K562 (cell line): ENCODE data around the gene HYPK. TPM values are rescaled to one million over a fixed set of nuclear protein-coding genes. Genes with fewer than 3 reads are reported as not detected.

ENCODE experiments used
- ATAC-seq: fragments of 200-7000 bp; cut with Tn5 transposase; 3 replicates; pipeline ENCODE4 v1.9.1; 2020; ENCODE audit warnings: moderate library complexity
- BruUV-seq: library from RNA; stranded (reverse); fragments of 400-500 nt; replicated peaks from 2 replicates; lab custom pipeline; 2021; lab: Mats Ljungman, UMichigan
- CTCF ChIA-PET: fragments of 300-600 bp; formaldehyde crosslinking; extraction: SDS; loops from one replicate; lab custom pipeline; 2021; ENCODE audit warnings: low intra/inter-chr PET ratio; lab: Yijun Ruan, JAX
- POLR2A ChIA-PET: fragments of 300-600, 350-650 bp; sonication (Branson Sonifier 250); formaldehyde crosslinking; extraction: SDS; loops from one replicate; lab custom pipeline; 2021; ENCODE audit warnings: antibody characterized with exemption, inconsistent platforms; lab: Yijun Ruan, JAX
- DNase-seq, 4 experiments: peaks; one replicate each; pipeline versions ENCODE4 v3.0.0 to v3.0.0-alpha.2; 2011 to 2018; ENCODE audit warnings: low spot score in 3 of 4, mixed read lengths in 3 of 4; ENCODE audit errors: extremely low read depth in 1 of 4
- FAIRE-seq: peaks from 2 replicates; lab custom pipeline; 2011; peaks lifted over from hg19 to GRCh38; lab: Jason Lieb, UNC
- H2AFZ ChIP-seq: 2 replicates; pipeline ENCODE4 v1.6.0; 2011; ENCODE audit warnings: low read depth, low read length, control low read depth, inconsistent platforms
- H3K27ac ChIP-seq: fragments of 200-600 bp; 3 replicates; pipeline ENCODE4 v1.8.0; 2011; ENCODE audit warnings: low read depth, mild to moderate bottlenecking, control low read depth, inconsistent platforms, low read length, moderate library complexity, mixed read lengths; ENCODE audit errors: extremely low read depth
- H3K27me3 ChIP-seq, 2 experiments: fragments of 300-600 bp in 1 of 2; 2 replicates in 1 of 2; 3 replicates in 1 of 2; pipeline versions ENCODE4 v1.6.0 to v1.8.0; 2011; ENCODE audit warnings: inconsistent platforms in 2 of 2, low read length in 2 of 2, mild to moderate bottlenecking in 1 of 2, mixed read lengths in 1 of 2, moderate library complexity in 1 of 2; ENCODE audit not compliant: control insufficient read depth in 2 of 2, insufficient read depth in 2 of 2
- H3K36me3 ChIP-seq: fragments of 300-600 bp; 3 replicates; pipeline ENCODE4 v1.8.0; 2011; ENCODE audit warnings: mild to moderate bottlenecking, low read length, inconsistent platforms; ENCODE audit not compliant: control insufficient read depth, insufficient read depth
- H3K4me1 ChIP-seq, 2 experiments: fragments of 200-600 bp in 1 of 2; replicated peaks in 1 of 2; 2 replicates in 1 of 2; 3 replicates in 1 of 2; pipeline versions ENCODE4 v1.5.1 to v1.8.0; 2011; ENCODE audit warnings: inconsistent platforms in 2 of 2, low read length in 2 of 2, mild to moderate bottlenecking in 1 of 2, mixed read lengths in 1 of 2, moderate library complexity in 1 of 2; ENCODE audit not compliant: control insufficient read depth in 2 of 2, insufficient read depth in 2 of 2
- H3K4me2 ChIP-seq: 2 replicates; pipeline ENCODE4 v1.6.1; 2011; ENCODE audit warnings: low read length, control low read depth, inconsistent platforms, mixed read lengths; ENCODE audit not compliant: insufficient read depth
- H3K4me3 ChIP-seq: fragments of 200-600 bp; sonication (generic), shearing (Covaris generic); 2 replicates; pipeline ENCODE4 v1.5.1; 2016; ENCODE audit warnings: control low read depth, inconsistent platforms
- H3K79me2 ChIP-seq: fragments of 200-600 bp; 3 replicates; pipeline ENCODE4 v1.8.0; 2011; ENCODE audit warnings: low read length, inconsistent platforms; ENCODE audit not compliant: control insufficient read depth, insufficient read depth
- H3K9ac ChIP-seq, 2 experiments: 2 replicates each; pipeline versions ENCODE4 v1.6.0 to v1.6.1; 2011; ENCODE audit warnings: low read depth in 2 of 2, low read length in 2 of 2, control low read depth in 1 of 2, inconsistent platforms in 1 of 2, mild to moderate bottlenecking in 1 of 2, mixed read lengths in 1 of 2; ENCODE audit not compliant: insufficient read depth in 1 of 2
- H3K9me1 ChIP-seq: one replicate; pipeline ENCODE4 v1.6.0; 2011; ENCODE audit warnings: inconsistent platforms, mild to moderate bottlenecking, low read length, moderate library complexity; ENCODE audit not compliant: control insufficient read depth, insufficient read depth
- H3K9me3 ChIP-seq: replicated peaks from 2 replicates; pipeline ENCODE4 v1.5.1; 2011; ENCODE audit warnings: low read depth, low read length, inconsistent platforms; ENCODE audit not compliant: control insufficient read depth, insufficient read depth
- H4K20me1 ChIP-seq: replicated peaks from 2 replicates; pipeline ENCODE4 v1.6.1; 2011; ENCODE audit warnings: low read length, inconsistent platforms, mixed read lengths; ENCODE audit not compliant: control insufficient read depth, insufficient read depth
- KDM5B ChIP-seq: fragments of 200-600 bp; sonication (generic); IDR thresholded peaks from 2 replicates; pipeline ENCODE4 v1.6.1; 2012; ENCODE audit warnings: low read depth, mild to moderate bottlenecking, moderate library complexity, low read length, control low read depth, inconsistent platforms; ENCODE audit not compliant: insufficient replicate concordance
- POLR2G ChIP-seq: fragments of 200-400 bp; formaldehyde crosslinking; IDR thresholded peaks from 2 replicates; pipeline ENCODE4 v1.6.1; 2017; ENCODE audit warnings: low read depth, mild to moderate bottlenecking, antibody characterized with exemption, low read length, moderate library complexity
- RBFOX2 ChIP-seq: fragments of 200-400 bp; formaldehyde crosslinking; IDR thresholded peaks from 2 replicates; pipeline ENCODE4 v1.6.1; 2017; ENCODE audit warnings: low read depth, mild to moderate bottlenecking, low read length, moderate library complexity
- SAFB ChIP-seq: fragments of 200-400 bp; formaldehyde crosslinking; IDR thresholded peaks from 2 replicates; pipeline ENCODE4 v1.6.1; 2017; ENCODE audit warnings: low read depth, low read length, borderline replicate concordance
- SRF ChIP-seq, 2 experiments: fragments of 250-450, 450-650 bp in 1 of 2; sonication (Bioruptor Pico) in 1 of 2; sonication (generic) in 1 of 2; formaldehyde crosslinking; IDR thresholded peaks; 2 replicates each; pipeline versions ENCODE4 v1.5.0 to v1.5.1; 2020 to 2022; ENCODE audit warnings: mild to moderate bottlenecking in 1 of 2, missing genetic modification reagents in 1 of 2
- USF2 ChIP-seq: sonication (generic); formaldehyde crosslinking; IDR thresholded peaks from 2 replicates; pipeline ENCODE4 v1.5.0; 2020; ENCODE audit warnings: missing genetic modification reagents
- XRCC3 ChIP-seq: fragments of 450-650 bp; IDR thresholded peaks from 2 replicates; pipeline ENCODE4 v1.6.1; 2017; ENCODE audit warnings: mild to moderate bottlenecking, moderate library complexity
- ZFP30 ChIP-seq: fragments of 250-450 bp; sonication (Bioruptor Pico); IDR thresholded peaks from 2 replicates; pipeline ENCODE4 v1.8.0; 2022; ENCODE audit warnings: moderate library complexity, mild to moderate bottlenecking, inconsistent platforms, borderline replicate concordance
- ZNF561 ChIP-seq: fragments of 450-650 bp; formaldehyde crosslinking; conservative IDR thresholded peaks from 2 replicates; pipeline ENCODE4 v1.4.0; 2020; ENCODE audit warnings: mild to moderate bottlenecking, moderate library complexity
- ZNF583 ChIP-seq: fragments of 250-450 bp; sonication (Bioruptor Pico); IDR thresholded peaks from 2 replicates; pipeline ENCODE4 v1.4.0; 2020
- in situ Hi-C: fragments of 300-500 bp; cut with MboI; formaldehyde crosslinking; loops from 4 replicates; pipeline ENCODE4 v1.15.0; 2018; ENCODE audit warnings: inconsistent platforms, mixed read lengths
- intact Hi-C: fragments of 100-400 bp; cut with micrococcal nuclease; formaldehyde crosslinking; loops from 2 replicates; pipeline ENCODE4 v1.14.2; 2022
- polyA plus RNA-seq, 8 experiments: library from polyadenylated mRNA; depleted of rRNA in 4 of 8; stranded (reverse) in 5 of 8; unstranded in 3 of 8; fragments of >200 nt; fragmentation: Nextera tagmentation in 2 of 8; fragmentation: Illumina TruSeq in 1 of 8; extraction: Ambion mirVana in 2 of 8; extraction: Trizol in 1 of 8; gene quantifications; 2 replicates each; pipeline versions ENCODE4 v1.2.1 to v1.2.3, GENCODE V29; 2011 to 2014; ENCODE audit warnings: inconsistent platforms in 1 of 8, missing spikeins in 1 of 8
- total RNA-seq, 7 experiments: library from RNA; depleted of rRNA in 6 of 7; stranded (reverse); fragments of >200 nt in 6 of 7; fragmentation: Illumina TruSeq in 2 of 7; extraction: Trizol in 2 of 7; gene quantifications; 2 replicates each; pipeline versions ENCODE4 v1.2.1 to v1.2.3, GENCODE V29; 2011 to 2021; ENCODE audit warnings: low replicate concordance in 1 of 7

HYPK gene
- total and polyA plus RNA-seq, 9 of the 15 experiments (the other 6 are each of a cell fraction or from before 2014, with no cell fraction given): 7.2 to 28.0 (median 21.1) TPM

- TF ChIP-seq ZFP30 (CRISPR knock-in tag): no peak
- TF ChIP-seq ZNF583 (CRISPR knock-in tag): no peak
- TF ChIP-seq USF2 (CRISPR knock-in tag): no peak
- TF ChIP-seq SAFB: no peak
- TF ChIP-seq ZNF561: no peak
- TF ChIP-seq XRCC3: no peak
- TF ChIP-seq SRF (CRISPR knock-in tag; IDR thresholded peaks at IDR 0.05): no peak
Observed at GRCh38 chr15:43795197-43795596, 5.2 kb upstream of the HYPK start (continued).

DNA sequence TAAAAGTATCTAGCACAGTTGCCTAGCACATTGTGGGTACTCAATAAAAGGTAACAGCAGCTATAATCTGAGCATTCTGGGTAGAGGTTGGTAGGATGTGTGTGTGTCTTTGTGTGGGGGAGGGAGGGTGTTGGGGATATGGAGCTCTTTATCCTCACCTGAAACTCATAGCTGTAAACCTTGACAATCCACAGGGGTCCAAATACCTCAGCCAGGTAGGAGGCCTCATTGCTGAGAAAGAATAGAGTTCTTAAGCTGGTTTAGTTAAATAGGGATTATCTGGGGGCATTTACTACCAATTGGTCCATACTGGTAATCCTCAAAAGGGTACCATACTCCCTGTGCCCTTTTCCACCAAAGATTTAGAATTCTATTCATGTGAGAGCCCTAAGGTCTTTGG is 4.4 kb upstream of the HYPK start:
- no peak for FAIRE-seq
- peaks cover 44 to 48% of the 10 kb centered on the region in 2 experiments for H3K4me1 ChIP-seq

More for the DNA sequence above, 4.4 kb upstream of the HYPK start:
- peaks cover 17% of the 10 kb centered on the region for H3K9me1 ChIP-seq
- peaks cover 42% of the 10 kb centered on the region for H3K79me2 ChIP-seq
- peaks cover 17% of the 10 kb centered on the region; the same call in 1 of the 2 replicates for H4K20me1 ChIP-seq
- H3K9me3 ChIP-seq: no peaks in the 10 kb centered on the region
- ChIA-PET POLR2A (interaction anchor here (0.7 to 4.5 kb wide), 7 partner anchors 8 to 35 kb away, joined by 3 to 26 read pairs (median 5); partner anchors contain the start of gene MFAP1), CTCF (no interaction called here)
- no TSS peak for BruUV-seq
- DNase-seq: no peak
- peaks cover 66% of the 10 kb centered on the region for H3K36me3 ChIP-seq
- intact Hi-C loops: no loop called here
- in situ Hi-C loops: no loop called here
- no peak overlapping the region for H3K27ac ChIP-seq
- no peak overlapping the region for H3K4me2 ChIP-seq
- no peak for ATAC-seq
- H3K27me3 ChIP-seq: no peaks in the 10 kb centered on the region
- H2AFZ ChIP-seq: no peak overlapping the region
- no peak overlapping the region for H3K9ac ChIP-seq
- H3K4me3 ChIP-seq: no peak overlapping the region
- TF ChIP-seq RBFOX2: 0 out of 2 replicates have a peak, but pooled peaks have one; percentile 15
- TF ChIP-seq KDM5B: no peak
- TF ChIP-seq POLR2G: 0 out of 2 replicates have a peak, but pooled peaks have one; percentile 32
